IMR-90 (cell line): ENCODE data around the gene KMT2A. TPM values are rescaled to one million over a fixed set of nuclear protein-coding genes. Genes with fewer than 3 reads are reported as not detected.

Experiments
- ATAC-seq: fragments of 200-7000 bp; cut with Tn5 transposase; 2 replicates; pipeline ENCODE4 v1.9.1; 2020; ENCODE audit warnings: low read depth, mild to moderate bottlenecking, moderate library complexity
- BruUV-seq: library from RNA; stranded (reverse); fragments of 400-500 nt; replicated peaks from 2 replicates; lab custom pipeline; 2021; lab: Mats Ljungman, UMichigan
- CTCF ChIA-PET: fragments of 300-600 bp; formaldehyde crosslinking; extraction: SDS; loops from one replicate; lab custom pipeline; 2021; ENCODE audit warnings: antibody characterized with exemption; lab: Yijun Ruan, JAX
- POLR2A ChIA-PET: fragments of 300-600 bp; sonication (Branson Sonifier 250); formaldehyde crosslinking; loops from one replicate; lab custom pipeline; 2022; ENCODE audit warnings: antibody characterized with exemption; ENCODE audit not compliant: unreplicated experiment; lab: Charles Lee
- DNase-seq: peaks from one replicate; pipeline ENCODE4 v3.0.0; 2013
- H2AFZ ChIP-seq: replicated peaks from 2 replicates; pipeline ENCODE3; 2013; ENCODE audit warnings: low read length, mild to moderate bottlenecking; ENCODE audit not compliant: poor library complexity
- H2AK5ac ChIP-seq: 2 replicates; pipeline ENCODE4 v1.6.1; 2013; ENCODE audit warnings: low read depth, low read length, inconsistent platforms
- H2AK9ac ChIP-seq: replicated peaks from 2 replicates; pipeline ENCODE3; 2013; ENCODE audit warnings: mild to moderate bottlenecking, low read depth, low read length, moderate library complexity; ENCODE audit not compliant: poor library complexity
- H2BK120ac ChIP-seq: 2 replicates; pipeline ENCODE4 v1.6.1; 2013; ENCODE audit warnings: low read depth, low read length, inconsistent platforms
- H2BK15ac ChIP-seq: 3 replicates; pipeline ENCODE4 v1.6.1; 2013; ENCODE audit warnings: low read depth, low read length, inconsistent platforms
- H2BK20ac ChIP-seq: 2 replicates; pipeline ENCODE4 v1.6.1; 2013; ENCODE audit warnings: low read depth, mild to moderate bottlenecking, inconsistent platforms, low read length, moderate library complexity
- H2BK5ac ChIP-seq: 2 replicates; pipeline ENCODE4 v1.6.1; 2013; ENCODE audit warnings: mild to moderate bottlenecking, low read depth, low read length, inconsistent platforms; ENCODE audit not compliant: poor library complexity, severe bottlenecking
- H3K14ac ChIP-seq: replicated peaks from 2 replicates; pipeline ENCODE4 v1.6.1; 2013; ENCODE audit warnings: low read depth, low read length, inconsistent platforms
- H3K18ac ChIP-seq: 2 replicates; pipeline ENCODE4 v1.6.1; 2013; ENCODE audit warnings: low read depth, low read length, control low read depth
- H3K23ac ChIP-seq: 2 replicates; pipeline ENCODE4 v1.6.1; 2013; ENCODE audit warnings: low read depth, low read length, inconsistent platforms
- H3K27ac ChIP-seq: 2 replicates; pipeline ENCODE4 v1.5.1; 2013; ENCODE audit warnings: mild to moderate bottlenecking, control low read depth, low read length; ENCODE audit not compliant: insufficient read depth
- H3K27me3 ChIP-seq: 2 replicates; pipeline ENCODE4 v1.6.1; 2013; ENCODE audit warnings: low read length; ENCODE audit not compliant: control insufficient read depth, insufficient read depth
- H3K36me3 ChIP-seq: 2 replicates; pipeline ENCODE4 v1.6.1; 2013; ENCODE audit warnings: low read length, mixed read lengths; ENCODE audit not compliant: control insufficient read depth, insufficient read depth
- H3K4ac ChIP-seq: 2 replicates; pipeline ENCODE4 v1.6.1; 2013; ENCODE audit warnings: low read depth, low read length, inconsistent platforms
- H3K4me1 ChIP-seq: 2 replicates; pipeline ENCODE4 v1.6.1; 2013; ENCODE audit warnings: low read length, mixed read lengths; ENCODE audit not compliant: control insufficient read depth, insufficient read depth
- H3K4me2 ChIP-seq: 2 replicates; pipeline ENCODE4 v1.6.1; 2013; ENCODE audit warnings: low read depth, mild to moderate bottlenecking, control low read depth, low read length, moderate library complexity
- H3K4me3 ChIP-seq: 2 replicates; pipeline ENCODE4 v1.5.1; 2013; ENCODE audit warnings: low read depth, mild to moderate bottlenecking, control low read depth, low read length, moderate library complexity; ENCODE audit not compliant: insufficient read depth
- H3K56ac ChIP-seq: 2 replicates; pipeline ENCODE4 v1.6.1; 2013; ENCODE audit warnings: low read length, inconsistent platforms; ENCODE audit not compliant: insufficient read depth; ENCODE audit errors: extremely low read depth
- H3K79me1 ChIP-seq, 2 experiments: 2 replicates each; pipeline ENCODE4 v1.6.1; 2013; ENCODE audit warnings: low read length in 2 of 2, inconsistent platforms in 1 of 2, low read depth in 1 of 2
- H3K9ac ChIP-seq: 2 replicates; pipeline ENCODE4 v1.6.1; 2013; ENCODE audit warnings: low read depth, low read length, control low read depth
- H3K9me1 ChIP-seq: 2 replicates; pipeline ENCODE4 v1.6.1; 2013; ENCODE audit warnings: low read length, inconsistent platforms; ENCODE audit not compliant: insufficient read depth
- H3K9me3 ChIP-seq: 2 replicates; pipeline ENCODE4 v1.6.1; 2013; ENCODE audit warnings: low read length; ENCODE audit not compliant: control insufficient read depth, insufficient read depth
- H4K20me1 ChIP-seq: 2 replicates; pipeline ENCODE4 v1.6.1; 2013; ENCODE audit warnings: low read length, inconsistent platforms; ENCODE audit not compliant: insufficient read depth
- H4K5ac ChIP-seq: 2 replicates; pipeline ENCODE4 v1.6.1; 2013; ENCODE audit warnings: mild to moderate bottlenecking, low read depth, low read length, control low read depth
- H4K8ac ChIP-seq, 2 experiments: 2 replicates each; pipeline ENCODE4 v1.6.1; 2013; ENCODE audit warnings: low read depth in 2 of 2, low read length in 2 of 2, control low read depth in 1 of 2, inconsistent platforms in 1 of 2
- H4K91ac ChIP-seq: 2 replicates; pipeline ENCODE4 v1.6.1; 2013; ENCODE audit warnings: low read depth, low read length, inconsistent platforms; ENCODE audit not compliant: insufficient read depth
- FOS ChIP-seq: fragments of 150-350 bp; IDR thresholded peaks from 2 replicates; pipeline ENCODE4 v1.6.1; 2016; ENCODE audit warnings: low read depth, low read length
- MXI1 ChIP-seq: IDR thresholded peaks from 2 replicates; pipeline ENCODE4 v1.6.1; 2012; ENCODE audit warnings: low read depth, mild to moderate bottlenecking, low read length, moderate library complexity, borderline replicate concordance
- NFE2L2 ChIP-seq: fragments of 150-350 bp; IDR thresholded peaks from 2 replicates; pipeline ENCODE4 v1.6.1; 2016; ENCODE audit warnings: low read depth, mild to moderate bottlenecking, low read length
- WGBS, 2 experiments: methylation state at CpG; one replicate each; pipeline versions ENCODE4 v1.1.5 to v1.1.7; 2013; ENCODE audit warnings: missing lambda C conversion rate in 2 of 2; ENCODE audit not compliant: insufficient read length in 1 of 2; ENCODE audit errors: extremely low coverage in 2 of 2; 5-methylcytosine and 5-hydroxymethylcytosine counted together
- dilution Hi-C: fragments of 300-500 bp; cut with HindIII; formaldehyde crosslinking; loops from one replicate; pipeline ENCODE4 v1.14.3; 2018; ENCODE audit warnings: low sequenced_read_pairs; ENCODE audit not compliant: unreplicated experiment
- in situ Hi-C: fragments of 300-500 bp; cut with MboI; formaldehyde crosslinking; loops from 3 replicates; pipeline ENCODE4 v1.14.3; 2019; ENCODE audit warnings: low sequenced_read_pairs, inconsistent platforms, mixed read lengths
- intact Hi-C: fragments of 100-400 bp; cut with micrococcal nuclease; formaldehyde crosslinking; loops from 2 replicates; pipeline ENCODE4 v1.10.0; 2022
- polyA plus RNA-seq, 3 experiments: library from polyadenylated mRNA; depleted of rRNA; stranded (reverse); fragments of >200 nt; gene quantifications; 2 replicates each; pipeline ENCODE4 v1.2.3, GENCODE V29; 2012; ENCODE audit warnings: low replicate concordance in 1 of 3
- total RNA-seq: library from RNA; depleted of rRNA; stranded (reverse); fragments of >200 nt; gene quantifications from 2 replicates; pipeline ENCODE4 v1.2.3, GENCODE V29; 2012
- TF ChIP-seq, protein P1 (sequence below): conservative IDR thresholded peaks from 2 replicates; pipeline ENCODE4 v1.5.1; 2012; ENCODE audit warnings: mild to moderate bottlenecking, low read depth, low read length, improper control_type of control experiment

Gene KMT2A
- total and polyA plus RNA-seq, 2 of the 4 experiments (the other 2 are of a cell fraction), result 18.2 to 21.1 TPM

DNA sequence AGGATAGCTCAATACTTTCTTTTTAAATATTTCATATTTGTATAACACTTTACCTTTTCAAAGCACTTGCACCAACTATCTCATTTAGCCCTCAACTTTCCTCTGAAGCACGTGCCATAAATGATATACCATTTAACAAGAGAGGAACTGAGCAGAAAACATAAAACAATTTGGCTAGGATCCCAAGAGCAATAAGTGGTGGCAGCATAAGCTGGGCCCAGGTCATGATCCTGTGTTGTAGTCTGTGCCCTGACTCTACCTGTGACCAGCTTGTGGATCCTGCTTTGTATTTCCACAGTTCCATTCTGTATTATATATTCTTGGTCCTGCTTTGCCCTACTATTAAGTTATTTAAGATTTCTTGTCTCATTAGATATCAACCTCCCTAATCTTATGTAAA, 23.4 kb upstream of the KMT2A start (continued):
- TF ChIP-seq, protein P1, sequence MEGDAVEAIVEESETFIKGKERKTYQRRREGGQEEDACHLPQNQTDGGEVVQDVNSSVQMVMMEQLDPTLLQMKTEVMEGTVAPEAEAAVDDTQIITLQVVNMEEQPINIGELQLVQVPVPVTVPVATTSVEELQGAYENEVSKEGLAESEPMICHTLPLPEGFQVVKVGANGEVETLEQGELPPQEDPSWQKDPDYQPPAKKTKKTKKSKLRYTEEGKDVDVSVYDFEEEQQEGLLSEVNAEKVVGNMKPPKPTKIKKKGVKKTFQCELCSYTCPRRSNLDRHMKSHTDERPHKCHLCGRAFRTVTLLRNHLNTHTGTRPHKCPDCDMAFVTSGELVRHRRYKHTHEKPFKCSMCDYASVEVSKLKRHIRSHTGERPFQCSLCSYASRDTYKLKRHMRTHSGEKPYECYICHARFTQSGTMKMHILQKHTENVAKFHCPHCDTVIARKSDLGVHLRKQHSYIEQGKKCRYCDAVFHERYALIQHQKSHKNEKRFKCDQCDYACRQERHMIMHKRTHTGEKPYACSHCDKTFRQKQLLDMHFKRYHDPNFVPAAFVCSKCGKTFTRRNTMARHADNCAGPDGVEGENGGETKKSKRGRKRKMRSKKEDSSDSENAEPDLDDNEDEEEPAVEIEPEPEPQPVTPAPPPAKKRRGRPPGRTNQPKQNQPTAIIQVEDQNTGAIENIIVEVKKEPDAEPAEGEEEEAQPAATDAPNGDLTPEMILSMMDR, result no peak
- TF ChIP-seq NFE2L2, result no peak
- no peak for TF ChIP-seq FOS

DNA sequence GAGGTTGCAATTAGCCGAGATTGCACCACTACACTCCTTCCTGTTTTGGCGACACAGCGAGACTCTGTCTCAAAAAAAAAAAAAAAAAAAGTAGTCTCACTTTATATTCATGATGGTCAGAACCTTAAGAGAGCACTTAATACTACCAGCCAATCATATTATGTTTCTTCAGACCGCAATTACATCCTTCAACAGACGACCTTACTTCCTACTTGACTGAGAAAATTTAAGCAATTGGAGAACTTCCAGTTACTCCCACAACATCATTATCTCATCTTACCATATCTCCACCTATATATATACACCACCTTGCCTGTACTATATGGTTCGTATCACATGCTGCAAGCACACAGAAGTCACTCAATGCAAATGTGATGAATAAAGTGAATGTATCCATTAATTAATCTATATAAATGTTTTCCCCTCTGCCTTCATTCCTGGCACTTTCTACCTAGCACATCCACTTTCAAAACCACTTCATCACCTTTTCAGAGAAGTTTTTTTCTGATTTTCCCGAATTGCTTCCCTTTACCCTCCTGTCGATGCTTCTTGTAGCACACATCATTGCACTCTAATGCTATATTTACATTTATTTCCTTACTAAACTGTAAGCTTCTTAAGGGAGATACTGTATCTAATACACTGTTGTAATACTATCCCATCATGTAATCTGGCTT, 21.1 kb upstream of the KMT2A start:
- dilution Hi-C loops (no loop called here), in situ Hi-C loops (no loop called here), intact Hi-C loops (no loop called here)
- Histone ChIP-seq H3K4me2 (no peak overlapping the region), H3K18ac (no peak overlapping the region), H2BK20ac (no peak overlapping the region), H3K27me3 (no peaks in the 10 kb centered on the region), H3K23ac (no peak overlapping the region), H3K9me3 (no peaks in the 10 kb centered on the region), H2BK120ac (no peak overlapping the region), H4K5ac (no peak overlapping the region), H3K9me1 (peaks cover 2% of the 10 kb centered on the region; the same call in 1 of the 2 replicates), H4K8ac (no peak overlapping the region), H2AFZ (no peak overlapping the region), H3K36me3 (peaks cover 6% of the 10 kb centered on the region), H3K27ac (no peak overlapping the region), H3K4me1 (no peaks in the 10 kb centered on the region), H2BK5ac (peak overlapping the region; percentile 59), H3K79me1 (peaks cover 13 to 15% of the 10 kb centered on the region in 2 experiments; a peak in 2 of 4 replicates), H3K4ac (no peak overlapping the region), H4K20me1 (peaks cover 2% of the 10 kb centered on the region; the same call in 1 of the 2 replicates), H3K14ac (no peak overlapping the region), H4K91ac (no peak overlapping the region), H2BK15ac (no peak overlapping the region), H2AK9ac (no peak overlapping the region), H2AK5ac (no peak overlapping the region), H3K4me3 (no peak overlapping the region), H3K9ac (no peak overlapping the region), H3K56ac (no peak overlapping the region)
- CTCF ChIA-PET, result interaction anchor here (0.5 to 0.6 kb wide), 2 partner anchors 45 to 72 kb away, joined by 3 read pairs; no protein-coding TSS in a partner anchor
- ATAC-seq (no peak), DNase-seq (no peak)
- TF ChIP-seq MXI1, result no peak
- 88% methylated on average over 3 of the region's 8 CpGs; no CpG with 5 or more reads in 1 of the 2 experiments for WGBS, 2 experiments
- BruUV-seq, result no TSS peak
- POLR2A ChIA-PET, result no interaction called here
